CD14-positive monocyte (primary cell): Measurements from ENCODE around the gene RELL1. TPM values are rescaled to one million over a fixed set of nuclear protein-coding genes. Genes with fewer than 3 reads are reported as not detected.

Experiments used
- DNase-seq, 3 donors: peaks; one replicate each; pipeline ENCODE4 v3.0.0-alpha.2; 2011 to 2022
- H2AFZ ChIP-seq: 2 replicates; pipeline ENCODE4 v1.6.0; 2012; ENCODE audit warnings: mild to moderate bottlenecking, low read depth, low read length, inconsistent platforms; ENCODE audit not compliant: insufficient read depth, poor library complexity, severe bottlenecking
- H3K27ac ChIP-seq, 2 donors: 1 replicate in 1 of 2; 2 replicates in 1 of 2; pipeline ENCODE4 v1.5.1; 2012 to 2013; ENCODE audit warnings: low read length in 2 of 2, control low read depth in 1 of 2, inconsistent platforms in 1 of 2, low read depth in 1 of 2, mild to moderate bottlenecking in 1 of 2
- H3K27me3 ChIP-seq, 2 donors: one replicate each; pipeline versions ENCODE4 v1.6.0 to v1.6.1; 2011 to 2013; ENCODE audit warnings: low read length in 2 of 2; ENCODE audit not compliant: control insufficient read depth in 2 of 2, insufficient read depth in 2 of 2
- H3K36me3 ChIP-seq, 2 donors: replicated peaks in 1 of 2; 1 replicate in 1 of 2; 2 replicates in 1 of 2; pipeline versions ENCODE4 v1.5.1 to v1.6.1; 2012 to 2013; ENCODE audit warnings: low read length in 2 of 2, control low read depth in 1 of 2, inconsistent platforms in 1 of 2, mild to moderate bottlenecking in 1 of 2; ENCODE audit not compliant: insufficient read depth in 2 of 2, control insufficient read depth in 1 of 2
- H3K4me1 ChIP-seq, 2 donors: 1 replicate in 1 of 2; 2 replicates in 1 of 2; pipeline versions ENCODE4 v1.5.1 to v1.6.1; 2012 to 2013; ENCODE audit warnings: low read length in 2 of 2, control low read depth in 1 of 2, inconsistent platforms in 1 of 2, mild to moderate bottlenecking in 1 of 2, moderate library complexity in 1 of 2; ENCODE audit not compliant: insufficient read depth in 2 of 2, control insufficient read depth in 1 of 2
- H3K4me2 ChIP-seq: replicated peaks from 2 replicates; pipeline ENCODE3; 2012; ENCODE audit warnings: low read length, moderate library complexity, mild to moderate bottlenecking; ENCODE audit not compliant: poor library complexity, severe bottlenecking; ENCODE audit errors: extremely low read depth
- H3K4me3 ChIP-seq, 3 experiments: fragments of 200-600 bp in 1 of 3; sonication (generic) in 1 of 3; replicated peaks in 1 of 3; 1 replicate in 2 of 3; 2 replicates in 1 of 3; pipeline ENCODE4 v1.5.1; 2011 to 2013; ENCODE audit warnings: low read length in 3 of 3, mild to moderate bottlenecking in 3 of 3, control low read depth in 2 of 3, low read depth in 2 of 3, inconsistent platforms in 1 of 3, moderate library complexity in 1 of 3
- H3K79me2 ChIP-seq: 2 replicates; pipeline ENCODE4 v1.6.0; 2012; ENCODE audit warnings: mild to moderate bottlenecking, control low read depth, inconsistent platforms, low read length, moderate library complexity; ENCODE audit not compliant: insufficient read depth
- H3K9ac ChIP-seq: 2 replicates; pipeline ENCODE4 v1.6.0; 2017; ENCODE audit warnings: low read length, mild to moderate bottlenecking; ENCODE audit not compliant: insufficient read depth, poor library complexity, severe bottlenecking
- H3K9me3 ChIP-seq, 2 donors: replicated peaks in 1 of 2; 1 replicate in 1 of 2; 2 replicates in 1 of 2; pipeline versions ENCODE4 v1.5.1 to v1.6.1; 2012 to 2013; ENCODE audit warnings: low read length in 2 of 2, control low read depth in 1 of 2; ENCODE audit not compliant: control insufficient read depth in 1 of 2, insufficient read depth in 1 of 2
- H4K20me1 ChIP-seq: 2 replicates; pipeline ENCODE4 v1.6.0; 2012; ENCODE audit warnings: mild to moderate bottlenecking, low read length, control low read depth, moderate library complexity; ENCODE audit not compliant: insufficient read depth
- H3K27ac Mint-ChIP-seq, 7 donors: one replicate each; pipeline ENCODE4 v1.8.0; 2020; ENCODE audit warnings: mild to moderate bottlenecking in 7 of 7, mixed read lengths in 7 of 7, moderate library complexity in 6 of 7, inconsistent platforms in 2 of 7
- H3K27me3 Mint-ChIP-seq, 3 donors: one replicate each; pipeline ENCODE4 v1.8.0; 2021 to 2022; ENCODE audit warnings: low read depth in 3 of 3, mild to moderate bottlenecking in 3 of 3, mixed read lengths in 3 of 3, moderate library complexity in 3 of 3, inconsistent platforms in 1 of 3
- H3K36me3 Mint-ChIP-seq, 2 donors: one replicate each; pipeline ENCODE4 v1.8.0; 2020; ENCODE audit warnings: mixed read lengths in 2 of 2, inconsistent platforms in 1 of 2, mild to moderate bottlenecking in 1 of 2
- H3K4me1 Mint-ChIP-seq: one replicate; pipeline ENCODE4 v1.8.0; 2020; ENCODE audit warnings: mild to moderate bottlenecking, mixed read lengths
- H3K4me3 Mint-ChIP-seq, 2 donors: one replicate each; pipeline ENCODE4 v1.8.0; 2020; ENCODE audit warnings: mild to moderate bottlenecking in 2 of 2, mixed read lengths in 2 of 2, moderate library complexity in 1 of 2
- H3K9me3 Mint-ChIP-seq, 7 donors: one replicate each; pipeline ENCODE4 v1.8.0; 2020 to 2022; ENCODE audit warnings: mixed read lengths in 7 of 7, mild to moderate bottlenecking in 6 of 7, moderate library complexity in 6 of 7, inconsistent platforms in 2 of 7
- WGBS: methylation state at CpG from one replicate; pipeline ENCODE4 v1.1.5; 2013; ENCODE audit warnings: missing lambda C conversion rate; ENCODE audit not compliant: insufficient coverage; 5-methylcytosine and 5-hydroxymethylcytosine counted together
- intact Hi-C, 2 donors: fragments of 100-400 bp; cut with micrococcal nuclease; formaldehyde crosslinking; loops; one replicate each; pipeline versions ENCODE4 v1.15.0 to v1.15.1; 2023
- polyA plus RNA-seq, 3 donors: library from polyadenylated mRNA; depleted of rRNA in 1 of 3; unstranded in 2 of 3; stranded (reverse) in 1 of 3; fragments of 300-500 nt in 2 of 3; fragments of >200 nt in 1 of 3; fragmentation: Illumina TruSeq in 2 of 3; gene quantifications; 1 replicate in 2 of 3; 2 replicates in 1 of 3; pipeline ENCODE4 v1.2.3, GENCODE V29; 2012 to 2021
- TF ChIP-seq, protein P1 (sequence below): fragments of 200-600 bp; IDR thresholded peaks from one replicate; pipeline ENCODE4 v1.8.0; 2022; ENCODE audit warnings: antibody characterized with exemption, mild to moderate bottlenecking

RELL1 gene
- polyA plus RNA-seq, 3 donors = 13.3 to 30.2 (median 16.2) TPM

DNA sequence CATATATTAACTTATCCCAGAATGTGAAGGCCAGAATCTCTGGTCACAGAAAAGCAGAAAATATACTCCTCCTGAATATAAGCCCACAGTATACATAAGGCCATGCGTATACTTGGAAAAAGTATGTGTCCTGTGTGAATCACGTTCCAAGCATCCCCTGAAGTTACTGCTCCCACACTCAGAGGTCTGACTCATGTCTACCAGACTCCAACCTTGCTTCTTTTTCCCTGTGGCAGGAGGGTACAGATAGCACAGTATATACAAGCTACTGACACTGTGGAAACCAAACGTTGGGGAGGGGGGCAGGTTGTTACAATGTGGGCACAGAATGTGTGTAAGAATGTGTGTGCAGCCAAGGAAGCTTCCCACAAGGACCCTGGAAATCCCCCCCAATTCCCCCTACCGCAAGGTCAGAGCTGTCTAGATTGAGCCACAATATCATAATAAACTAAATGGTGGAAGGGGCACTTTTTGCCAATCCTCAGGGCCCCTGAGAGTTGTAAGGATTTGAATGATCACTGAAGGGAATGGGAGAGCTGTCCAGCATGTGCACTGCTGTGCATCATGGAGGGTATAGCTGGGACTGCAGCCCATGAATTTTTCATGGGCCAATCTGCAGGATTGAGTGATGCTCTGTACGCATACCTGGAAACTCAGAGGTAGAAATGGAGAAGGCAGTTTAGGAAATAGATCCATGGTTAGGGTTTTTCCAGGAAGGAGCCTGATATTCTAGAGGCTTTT is 7.4 kb upstream of the RELL1 start:
- H3K36me3 ChIP-seq = no peaks in the 10 kb centered on the region
- H2AFZ ChIP-seq = no peak overlapping the region
- H3K4me3 Mint-ChIP-seq = no peak overlapping the region
- H4K20me1 ChIP-seq = no peaks in the 10 kb centered on the region
- intact Hi-C loops = no loop called here
- no peak for DNase-seq
- peaks cover 0 to 2% (median 1%) of the 10 kb centered on the region in 3 donors for H3K27me3 Mint-ChIP-seq
- H3K4me3 ChIP-seq = no peak overlapping the region
- H3K27ac Mint-ChIP-seq = no peak overlapping the region
- H3K4me2 ChIP-seq = no peak overlapping the region
- peaks cover 0 to 4% of the 10 kb centered on the region in 2 donors for H3K9me3 ChIP-seq
- TF ChIP-seq, protein P1, sequence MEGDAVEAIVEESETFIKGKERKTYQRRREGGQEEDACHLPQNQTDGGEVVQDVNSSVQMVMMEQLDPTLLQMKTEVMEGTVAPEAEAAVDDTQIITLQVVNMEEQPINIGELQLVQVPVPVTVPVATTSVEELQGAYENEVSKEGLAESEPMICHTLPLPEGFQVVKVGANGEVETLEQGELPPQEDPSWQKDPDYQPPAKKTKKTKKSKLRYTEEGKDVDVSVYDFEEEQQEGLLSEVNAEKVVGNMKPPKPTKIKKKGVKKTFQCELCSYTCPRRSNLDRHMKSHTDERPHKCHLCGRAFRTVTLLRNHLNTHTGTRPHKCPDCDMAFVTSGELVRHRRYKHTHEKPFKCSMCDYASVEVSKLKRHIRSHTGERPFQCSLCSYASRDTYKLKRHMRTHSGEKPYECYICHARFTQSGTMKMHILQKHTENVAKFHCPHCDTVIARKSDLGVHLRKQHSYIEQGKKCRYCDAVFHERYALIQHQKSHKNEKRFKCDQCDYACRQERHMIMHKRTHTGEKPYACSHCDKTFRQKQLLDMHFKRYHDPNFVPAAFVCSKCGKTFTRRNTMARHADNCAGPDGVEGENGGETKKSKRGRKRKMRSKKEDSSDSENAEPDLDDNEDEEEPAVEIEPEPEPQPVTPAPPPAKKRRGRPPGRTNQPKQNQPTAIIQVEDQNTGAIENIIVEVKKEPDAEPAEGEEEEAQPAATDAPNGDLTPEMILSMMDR = no peak
- no peaks in the 10 kb centered on the region for H3K27me3 ChIP-seq
- H3K9me3 Mint-ChIP-seq = peaks cover 2 to 11% (median 4%) of the 10 kb centered on the region in 7 donors
- H3K36me3 Mint-ChIP-seq = peaks cover 0 to 3% of the 10 kb centered on the region in 2 donors
- H3K4me1 Mint-ChIP-seq = peaks cover 9% of the 10 kb centered on the region
- no peaks in the 10 kb centered on the region for H3K79me2 ChIP-seq
- no peak overlapping the region for H3K27ac ChIP-seq
- WGBS = 97% methylated on average over 3 of the region's 5 CpGs
- H3K4me1 ChIP-seq = peaks cover 5 to 9% of the 10 kb centered on the region in 2 donors
- H3K9ac ChIP-seq = no peak overlapping the region

DNA sequence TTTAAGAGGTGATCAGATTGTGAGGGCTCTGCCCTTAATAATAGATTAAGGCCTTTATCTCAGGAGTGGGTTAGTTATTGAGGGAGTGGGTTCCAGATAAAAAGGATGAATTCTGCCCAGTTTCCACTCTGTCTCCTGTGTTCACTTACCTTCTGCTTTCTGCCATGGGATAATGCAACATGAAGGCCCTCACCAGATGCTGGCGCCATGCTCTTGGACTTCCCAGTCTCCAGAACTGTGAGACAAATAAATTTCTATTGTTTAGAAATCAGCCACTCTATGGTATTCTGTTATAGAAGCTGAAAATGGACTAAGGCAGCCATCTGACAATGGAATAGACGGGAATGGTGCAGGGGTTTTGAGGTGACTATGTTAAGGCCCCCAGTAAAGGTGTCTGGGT is 6.9 kb upstream of the RELL1 start:
- peaks cover 2 to 11% (median 4%) of the 10 kb centered on the region in 7 donors for H3K9me3 Mint-ChIP-seq
- DNase-seq = no peak
- H3K79me2 ChIP-seq = no peaks in the 10 kb centered on the region
- H3K4me3 Mint-ChIP-seq = no peak overlapping the region
- H3K4me3 ChIP-seq = no peak overlapping the region
- H2AFZ ChIP-seq = no peak overlapping the region
- peaks cover 0 to 2% (median 1%) of the 10 kb centered on the region in 3 donors for H3K27me3 Mint-ChIP-seq
- no peak overlapping the region for H3K4me2 ChIP-seq
- TF ChIP-seq, protein P1 = no peak
- 100% methylated on average over 2 of the region's 2 CpGs for WGBS
- H3K27ac ChIP-seq = no peak overlapping the region
- H3K9me3 ChIP-seq = peaks cover 0 to 4% of the 10 kb centered on the region in 2 donors
- intact Hi-C loops = no loop called here
- H4K20me1 ChIP-seq = no peaks in the 10 kb centered on the region
- H3K36me3 Mint-ChIP-seq = peaks cover 0 to 3% of the 10 kb centered on the region in 2 donors
- no peak overlapping the region for H3K27ac Mint-ChIP-seq
- H3K4me1 Mint-ChIP-seq = peaks cover 9% of the 10 kb centered on the region
- peaks cover 5 to 9% of the 10 kb centered on the region in 2 donors for H3K4me1 ChIP-seq
- H3K9ac ChIP-seq = no peak overlapping the region
- H3K27me3 ChIP-seq = no peaks in the 10 kb centered on the region
- no peaks in the 10 kb centered on the region for H3K36me3 ChIP-seq
